MCF 10A (cell line): ENCODE data around the gene CALCA. TPM values are rescaled to one million over a fixed set of nuclear protein-coding genes. Genes with fewer than 3 reads are reported as not detected.

Source experiments
- Bru-seq: library from RNA; stranded (reverse); fragments of 400-500 nt; gene quantifications from one replicate; lab custom pipeline; 2021; lab: Mats Ljungman, UMichigan
- BruChase-seq, 2 experiments: library from RNA; stranded (reverse); fragments of 400-500 nt; gene quantifications; one replicate each; lab custom pipeline; 2021; lab: Mats Ljungman, UMichigan
- BruUV-seq: library from RNA; stranded (reverse); fragments of 400-500 nt; replicated peaks from 2 replicates; lab custom pipeline; 2021; lab: Mats Ljungman, UMichigan
- CTCF ChIA-PET: fragments of 300-600 bp; sonication (Branson Sonifier 250); formaldehyde crosslinking; extraction: SDS; loops from one replicate; lab custom pipeline; 2021; ENCODE audit warnings: antibody characterized with exemption, inconsistent platforms; lab: Yijun Ruan, JAX
- POLR2A ChIA-PET: fragments of 300-600, 350-650 bp; sonication (Branson Sonifier 250); formaldehyde crosslinking; extraction: SDS; loops from one replicate; lab custom pipeline; 2020; ENCODE audit warnings: antibody characterized with exemption, inconsistent platforms; lab: Yijun Ruan, JAX
- DNase-seq: peaks from one replicate; pipeline ENCODE4 v3.0.0-alpha.2; 2018; ENCODE audit not compliant: unreplicated experiment
- H3K27ac Mint-ChIP-seq: one replicate; pipeline ENCODE4 v1.8.0; 2022; ENCODE audit warnings: mild to moderate bottlenecking, low read depth, mixed read lengths; ENCODE audit not compliant: unreplicated experiment
- H3K27me3 Mint-ChIP-seq: one replicate; pipeline ENCODE4 v1.8.0; 2022; ENCODE audit warnings: mixed read lengths; ENCODE audit not compliant: insufficient read depth, unreplicated experiment
- H3K36me3 Mint-ChIP-seq: one replicate; pipeline ENCODE4 v1.8.0; 2022; ENCODE audit warnings: mild to moderate bottlenecking, moderate library complexity, mixed read lengths; ENCODE audit not compliant: insufficient read depth, unreplicated experiment
- H3K4me1 Mint-ChIP-seq: one replicate; pipeline ENCODE4 v1.8.0; 2022; ENCODE audit warnings: mixed read lengths; ENCODE audit not compliant: insufficient read depth, unreplicated experiment
- H3K4me3 Mint-ChIP-seq: one replicate; pipeline ENCODE4 v1.8.0; 2022; ENCODE audit warnings: mild to moderate bottlenecking, moderate library complexity, mixed read lengths; ENCODE audit not compliant: unreplicated experiment
- H3K9me3 Mint-ChIP-seq: one replicate; pipeline ENCODE4 v1.8.0; 2022; ENCODE audit warnings: mixed read lengths; ENCODE audit not compliant: unreplicated experiment
- CTCF ChIP-seq: fragments of 200-600 bp; IDR thresholded peaks from one replicate; pipeline ENCODE4 v1.8.0; 2022; ENCODE audit warnings: antibody characterized with exemption, mild to moderate bottlenecking; ENCODE audit not compliant: unreplicated experiment
- intact Hi-C: fragments of 100-400 bp; cut with micrococcal nuclease; formaldehyde crosslinking; loops from 2 replicates; pipeline ENCODE4 v1.14.1; 2022
- long read RNA-seq: library from polyadenylated mRNA; stranded (forward); transcript quantifications from one replicate; pipeline ENCODE4 v2.0.0, GENCODE V29; 2022
- total RNA-seq: library from RNA; stranded (reverse); gene quantifications from 2 replicates; pipeline ENCODE4 v1.2.3, GENCODE V29; 2022

Gene CALCA, protein sequence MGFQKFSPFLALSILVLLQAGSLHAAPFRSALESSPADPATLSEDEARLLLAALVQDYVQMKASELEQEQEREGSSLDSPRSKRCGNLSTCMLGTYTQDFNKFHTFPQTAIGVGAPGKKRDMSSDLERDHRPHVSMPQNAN
- total RNA-seq = not detected in 2 replicates
- Bru-seq, nascent RNA = not detected
- not detected for BruChase-seq, experiment 1, labeled RNA remaining after a 6-hour chase
- not detected for BruChase-seq, experiment 2, labeled RNA remaining after a 2-hour chase
- long read RNA-seq = 0 reads

- Mint-ChIP-seq H3K4me3 (no peak within 1 kb of the TSS), H3K27ac (no peak within 1 kb of the TSS), H3K27me3 (peaks cover 22% of the 10 kb centered on the region), H3K9me3 (no peaks in the 10 kb centered on the region), H3K4me1 (no peaks in the 10 kb centered on the region), H3K36me3 (no peaks in the 10 kb centered on the region)
- intact Hi-C loops = loop anchor here (5.0 kb wide), 1 partner anchor 35 kb away; no protein-coding TSS in a partner anchor
- no peak for TF ChIP-seq CTCF
- no TSS peak for BruUV-seq
- no peak for DNase-seq
- ChIA-PET POLR2A (no interaction called here), CTCF (interaction anchor here (0.8 to 1.0 kb wide), 2 partner anchors 37 to 103 kb away, joined by 3 to 5 read pairs; no protein-coding TSS in a partner anchor)
Measured at GRCh38 chr11:14971865-14972580, at the start of gene CALCA. TSS of gene CALCA (minus strand) at chr11:14972351. CDS start at chr11:14971192, 1,159 bp downstream.

DNA sequence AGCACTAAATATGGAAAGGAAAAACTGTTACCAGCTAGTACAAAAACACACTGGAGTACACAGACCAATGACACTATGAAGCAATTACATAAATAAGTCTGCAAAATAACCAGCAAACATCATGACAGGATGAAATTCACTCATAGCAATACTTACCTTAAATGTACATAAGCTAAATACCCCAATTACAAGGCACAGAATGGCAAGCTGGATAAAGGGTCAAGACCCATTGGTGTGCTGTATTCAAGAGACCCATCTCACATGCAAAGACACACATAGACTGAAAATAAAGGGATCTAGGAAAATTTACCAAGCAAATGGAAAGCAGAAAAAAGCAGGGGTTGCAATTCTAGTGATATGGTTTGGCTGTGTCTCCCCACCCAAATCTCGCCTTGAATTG is 44.0 kb upstream of the CALCA start:
- intact Hi-C loops = no loop called here
- peaks cover 28% of the 10 kb centered on the region for H3K27me3 Mint-ChIP-seq
- H3K4me3 Mint-ChIP-seq = no peak overlapping the region
- H3K27ac Mint-ChIP-seq = no peak overlapping the region
- no peak for DNase-seq
- no peak for TF ChIP-seq CTCF
- POLR2A ChIA-PET = interaction anchor here (1.0 kb wide), 1 partner anchor 107 kb away, joined by 6 read pairs; no protein-coding TSS in a partner anchor
- no peaks in the 10 kb centered on the region for H3K36me3 Mint-ChIP-seq
- H3K4me1 Mint-ChIP-seq = no peaks in the 10 kb centered on the region
- H3K9me3 Mint-ChIP-seq = peaks cover 25% of the 10 kb centered on the region
- CTCF ChIA-PET = no interaction called here
- no TSS peak for BruUV-seq

DNA sequence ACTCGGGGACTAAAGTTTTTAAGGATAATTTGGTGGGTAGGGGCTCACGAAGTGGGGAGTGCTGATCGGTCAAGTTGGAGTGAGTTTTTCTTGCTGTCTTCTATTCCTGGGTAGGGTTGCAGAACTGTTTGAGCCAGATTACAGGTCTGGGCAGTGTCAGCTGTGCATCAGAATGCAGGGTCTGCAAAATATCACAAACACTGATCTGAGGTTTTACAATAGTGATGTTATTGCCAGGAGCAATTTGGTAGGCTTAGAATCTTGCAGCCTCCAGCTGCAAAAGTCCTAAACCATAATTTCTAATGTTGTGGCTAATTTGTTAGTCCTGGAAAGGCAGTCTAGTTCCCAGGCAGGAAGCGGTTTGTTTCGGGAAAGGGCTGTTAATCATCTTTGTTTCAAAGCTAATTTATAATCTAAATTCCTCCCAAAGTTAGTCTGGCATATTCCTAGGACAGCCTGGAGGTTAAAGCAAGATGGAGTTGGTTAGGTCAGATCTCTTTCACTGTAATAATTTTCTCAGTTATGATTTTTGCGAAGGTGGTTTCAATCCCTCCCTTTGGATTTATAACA is 39.7 kb upstream of the CALCA start:
- H3K9me3 Mint-ChIP-seq = peaks cover 7% of the 10 kb centered on the region
- no peak for DNase-seq
- no peak overlapping the region for H3K4me3 Mint-ChIP-seq
- H3K36me3 Mint-ChIP-seq = no peaks in the 10 kb centered on the region
- CTCF ChIA-PET = interaction anchor here (0.6 to 0.8 kb wide), 2 partner anchors 49 to 61 kb away, joined by 3 to 4 read pairs; partner anchors contain the start of gene CALCB
- intact Hi-C loops = no loop called here
- POLR2A ChIA-PET = no interaction called here
- H3K27ac Mint-ChIP-seq = no peak overlapping the region
- BruUV-seq = no TSS peak
- no peaks in the 10 kb centered on the region for H3K4me1 Mint-ChIP-seq
- TF ChIP-seq CTCF = no peak
- peaks cover 55% of the 10 kb centered on the region for H3K27me3 Mint-ChIP-seq

GRCh38 chr11:15010865-15011264 is 38.7 kb upstream of the CALCA start:
- POLR2A ChIA-PET = no interaction called here
- Mint-ChIP-seq H3K27ac (no peak overlapping the region), H3K4me3 (no peak overlapping the region), H3K36me3 (no peaks in the 10 kb centered on the region), H3K4me1 (no peaks in the 10 kb centered on the region), H3K9me3 (peaks cover 7% of the 10 kb centered on the region), H3K27me3 (peaks cover 55% of the 10 kb centered on the region)
- CTCF ChIA-PET = interaction anchor here (0.8 to 1.0 kb wide), 2 partner anchors 62 to 64 kb away, joined by 3 read pairs; partner anchors contain the start of gene CALCB
- no TSS peak for BruUV-seq
- no peak for DNase-seq
- intact Hi-C loops = no loop called here
- TF ChIP-seq CTCF = no peak
